H1 (cell line): ENCODE results near the gene CACNG7. TPM values are rescaled to one million over a fixed set of nuclear protein-coding genes. Genes with fewer than 3 reads are reported as not detected.

Experiments
- CEBPB ChIP-seq: IDR thresholded peaks from 2 replicates; pipeline ENCODE4 v1.6.1; 2012; ENCODE audit warnings: low read depth, low read length
- EZH2 ChIP-seq: fragments of 200-600 bp; sonication (generic); IDR thresholded peaks from 2 replicates; pipeline ENCODE4 v1.7.1; 2012; ENCODE audit warnings: low read depth, mild to moderate bottlenecking, moderate library complexity, low read length, inconsistent platforms; ENCODE audit not compliant: severe bottlenecking
- KDM4A ChIP-seq: IDR thresholded peaks from one replicate; pipeline ENCODE4 v1.7.1; 2012; ENCODE audit warnings: low read depth, mild to moderate bottlenecking, moderate library complexity, low read length, inconsistent platforms; ENCODE audit not compliant: severe bottlenecking
- POLR2A ChIP-seq, 2 experiments: IDR thresholded peaks; 1 replicate in 1 of 2; 2 replicates in 1 of 2; pipeline ENCODE4 v1.6.1; 2011; ENCODE audit warnings: low read depth in 2 of 2, low read length in 2 of 2, mild to moderate bottlenecking in 2 of 2; ENCODE audit errors: control extremely low read depth in 1 of 2
- RAD21 ChIP-seq, 2 experiments: IDR thresholded peaks in 1 of 2; conservative IDR thresholded peaks in 1 of 2; 2 replicates each; pipeline ENCODE4 v1.6.1; 2011; ENCODE audit warnings: low read depth in 2 of 2, low read length in 2 of 2, improper control_type of control experiment in 1 of 2, inconsistent platforms in 1 of 2, mild to moderate bottlenecking in 1 of 2, moderate library complexity in 1 of 2
- SIN3A ChIP-seq, 2 experiments: IDR thresholded peaks in 1 of 2; conservative IDR thresholded peaks in 1 of 2; 2 replicates each; pipeline ENCODE4 v1.6.1; 2011 to 2012; ENCODE audit warnings: low read length in 2 of 2, improper control_type of control experiment in 1 of 2, low read depth in 1 of 2, mild to moderate bottlenecking in 1 of 2
- polyA plus RNA-seq, 7 experiments: library from polyadenylated mRNA; depleted of rRNA in 3 of 7; stranded (reverse) in 5 of 7; unstranded in 2 of 7; fragments of >200 nt in 5 of 7; fragments of 200-250 nt in 2 of 7; gene quantifications; 1 replicate in 5 of 7; 2 replicates in 1 of 7; 4 replicates in 1 of 7; pipeline versions ENCODE4 v1.2.1 to v1.2.3, GENCODE V29; 2011 to 2013; ENCODE audit warnings: missing spikeins in 2 of 7, mixed read lengths in 2 of 7
- total RNA-seq: library from RNA; stranded (reverse); fragmentation: NEBNext Ultra II Directional; extraction: Animal tissue kit (Norgen Biotek cat#: 25700); gene quantifications from 2 replicates; pipeline ENCODE4 v1.2.1, GENCODE V29; 2021

Gene CACNG7
- total and polyA plus RNA-seq, 2 of the 8 experiments (the other 6 are each of a cell fraction or from before 2014, with no cell fraction given), result 28.9 to 69.8 TPM

GRCh38 chr19:53991224-53992113, 82.4 kb downstream of the CACNG7 start, which contains the start of gene CACNG6 (continued):
- TF ChIP-seq SIN3A (conservative IDR thresholded peaks at IDR 0.05 in 1 of 2, IDR thresholded peaks at IDR 0.05 in 1 of 2; ENCODE audit: low read depth in 1 of 2, low read length in 2 of 2), result no peak
- peak; percentile 12 for TF ChIP-seq EZH2
- no peak for TF ChIP-seq CEBPB
- no peak for TF ChIP-seq POLR2A (IDR thresholded peaks at IDR 0.05; ENCODE audit: control extremely low read depth in 1 of 2, low read depth in 2 of 2, low read length in 2 of 2)
- TF ChIP-seq KDM4A, result peak; percentile 57
- TF ChIP-seq RAD21 (IDR thresholded peaks at IDR 0.05 in 1 of 2, conservative IDR thresholded peaks at IDR 0.05 in 1 of 2; ENCODE audit: low read depth in 2 of 2, low read length in 2 of 2), result peak in 1 of 2 experiments; percentile 13; a peak in 1 of 4 replicates
- TF ChIP-seq, all 59 proteins: peak for 3
